ENCODE results near the gene ZNF792.
"Not testable (repeated sequence)": the region's sequence is repeated elsewhere in the genome, so short reads cannot be mapped to it uniquely, and the experiment has no call there.

ZNF792 gene

GRCh38 chr19:34963573-34964406, at the start of gene ZNF792:
Gene ZNF792 (minus strand): TSS chr19:34964229. CDS start chr19:34963662, 567 bp downstream.
- peak; percentile 3 for DNase-seq

- DNase-seq: no peak
Measured at GRCh38 chr19:35013041-35013819, 49.2 kb upstream of the ZNF792 start.

GRCh38 chr19:35011737-35012682, 48.0 kb upstream of the ZNF792 start:
- DNase-seq: no peak

DNA sequence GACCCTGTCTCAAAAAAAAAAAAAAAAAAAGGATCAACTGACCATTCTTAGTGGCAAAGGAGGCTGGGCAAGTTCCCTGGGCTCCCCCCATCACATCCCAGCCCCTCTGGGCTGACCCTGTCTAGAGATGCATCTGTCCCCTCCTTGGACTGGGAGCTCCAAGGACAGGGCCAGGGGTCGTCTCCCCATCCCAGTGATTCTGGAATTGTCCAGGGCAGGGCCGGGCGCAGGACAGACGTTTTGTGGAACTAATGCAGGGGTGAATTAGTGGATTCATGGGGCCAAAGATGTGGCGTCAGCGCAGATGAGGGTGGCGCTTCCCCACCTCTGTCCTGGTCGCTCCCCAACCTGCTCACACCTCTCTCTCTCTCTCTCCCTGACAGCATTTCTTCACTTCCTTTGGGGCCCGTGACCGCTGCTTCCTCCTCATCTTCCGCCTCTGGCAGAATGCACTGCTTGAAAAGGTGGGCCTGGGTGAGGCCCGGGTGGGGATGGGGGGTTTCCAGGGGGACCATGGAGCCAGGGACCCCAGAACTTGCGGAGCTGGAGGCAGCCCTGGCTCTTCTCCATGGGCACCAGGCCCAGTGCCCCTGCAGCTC, 47.2 kb upstream of the ZNF792 start:
- no peak for DNase-seq

DNA sequence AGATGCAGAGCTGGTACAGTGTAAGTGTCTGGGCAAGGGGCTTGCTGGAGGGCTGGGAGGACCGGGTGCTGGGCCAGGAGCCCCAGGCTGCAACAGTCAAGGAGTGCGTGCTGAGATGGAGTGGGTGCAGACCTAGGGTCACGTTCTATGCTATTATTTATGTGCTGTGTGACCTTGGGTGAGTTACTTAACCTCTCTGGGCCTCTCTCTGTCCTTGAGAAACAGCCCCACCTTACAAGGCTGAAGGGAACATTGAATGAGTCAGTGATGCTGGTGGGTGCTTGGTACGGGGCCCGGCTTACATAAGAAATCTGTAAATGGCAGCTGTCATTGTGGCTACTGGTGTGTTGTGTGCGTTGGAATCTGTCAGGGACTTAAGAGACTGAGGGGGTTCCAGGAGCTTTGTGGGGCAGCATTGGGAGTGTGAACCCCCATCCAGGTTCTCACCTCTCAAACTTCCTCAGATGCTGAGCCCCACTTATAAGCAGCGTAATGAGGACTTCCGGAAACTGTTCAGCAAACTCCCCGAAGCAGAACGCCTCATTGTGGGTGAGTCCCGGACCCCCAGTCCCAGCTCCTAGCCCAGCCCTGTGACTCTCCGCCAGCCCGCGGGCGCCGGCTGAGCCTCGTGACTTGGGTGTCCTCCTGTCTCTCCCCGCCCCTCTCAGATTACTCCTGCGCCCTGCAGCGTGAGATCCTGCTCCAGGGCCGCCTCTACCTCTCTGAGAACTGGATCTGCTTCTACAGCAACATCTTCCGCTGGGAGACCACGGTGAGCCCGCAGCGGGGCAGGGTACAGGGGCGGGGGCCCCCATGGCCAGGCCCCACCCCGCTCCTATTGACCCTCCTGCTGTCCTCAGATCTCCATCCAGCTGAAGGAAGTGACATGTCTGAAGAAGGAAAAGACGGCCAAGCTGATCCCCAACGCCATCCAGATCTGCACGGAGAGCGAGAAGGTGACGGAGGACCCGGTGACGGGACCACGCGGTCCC, 45.7 kb upstream of the ZNF792 start:
- no peak for DNase-seq

- DNase-seq: no peak
Measured at GRCh38 chr19:35008891-35009341, 44.9 kb upstream of the ZNF792 start.

- not testable (repeated sequence) for DNase-seq
Measured at GRCh38 chr19:35007427-35007826, 43.4 kb upstream of the ZNF792 start.

- DNase-seq: no peak
Measured at GRCh38 chr19:35006999-35007365, 43.0 kb upstream of the ZNF792 start.

DNA sequence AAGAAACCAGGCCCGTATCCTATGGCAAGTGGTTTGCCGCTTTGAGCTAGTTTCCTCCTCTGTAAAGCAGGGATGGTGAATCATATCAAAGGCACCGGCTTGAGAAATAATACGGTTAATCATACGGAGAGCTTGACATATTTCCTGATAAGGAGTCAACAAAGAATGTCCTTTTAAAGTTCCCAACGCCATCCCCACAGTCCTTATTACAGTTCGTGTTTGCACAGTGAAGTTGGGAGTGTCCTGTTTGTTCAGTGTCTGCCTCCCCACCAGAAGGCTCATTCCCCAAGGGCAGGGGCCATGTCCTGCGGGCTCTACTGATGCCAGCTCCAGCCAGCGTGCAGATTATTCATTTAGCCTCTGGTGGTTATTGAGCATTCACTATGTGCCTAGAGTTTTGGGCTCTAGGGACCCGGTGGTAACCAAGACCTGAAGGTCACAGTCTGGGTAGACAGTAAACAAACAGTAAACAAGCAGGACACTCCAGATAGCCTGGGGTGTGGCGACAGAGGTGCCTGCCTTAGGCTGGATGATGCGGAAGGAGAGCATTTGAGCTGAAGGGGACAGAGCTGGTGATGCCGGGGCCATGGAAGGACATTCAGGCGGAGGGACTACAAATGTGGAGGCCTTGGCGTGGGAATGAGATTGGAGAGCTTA, 42.4 kb upstream of the ZNF792 start:
- no peak for DNase-seq

DNA sequence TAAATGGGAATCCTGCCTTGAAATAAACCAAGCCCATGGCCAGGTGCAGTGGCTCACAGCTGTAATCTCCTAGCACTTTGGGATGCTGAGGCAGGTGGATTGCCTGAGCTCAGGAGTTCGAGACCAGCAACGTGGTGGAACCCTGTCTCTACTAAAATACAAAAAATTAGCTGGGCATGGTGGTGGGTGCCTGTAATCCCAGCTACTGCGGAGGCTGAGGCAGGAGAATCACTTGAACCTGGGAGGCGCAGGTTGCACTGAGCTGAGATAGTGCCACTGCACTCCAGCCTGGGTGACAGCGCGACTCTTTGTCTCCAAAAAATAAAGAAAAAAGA, 41.9 kb upstream of the ZNF792 start:
- DNase-seq: not testable (repeated sequence)

- no peak for DNase-seq
Measured at GRCh38 chr19:35005256-35005977, 41.4 kb upstream of the ZNF792 start.

DNA sequence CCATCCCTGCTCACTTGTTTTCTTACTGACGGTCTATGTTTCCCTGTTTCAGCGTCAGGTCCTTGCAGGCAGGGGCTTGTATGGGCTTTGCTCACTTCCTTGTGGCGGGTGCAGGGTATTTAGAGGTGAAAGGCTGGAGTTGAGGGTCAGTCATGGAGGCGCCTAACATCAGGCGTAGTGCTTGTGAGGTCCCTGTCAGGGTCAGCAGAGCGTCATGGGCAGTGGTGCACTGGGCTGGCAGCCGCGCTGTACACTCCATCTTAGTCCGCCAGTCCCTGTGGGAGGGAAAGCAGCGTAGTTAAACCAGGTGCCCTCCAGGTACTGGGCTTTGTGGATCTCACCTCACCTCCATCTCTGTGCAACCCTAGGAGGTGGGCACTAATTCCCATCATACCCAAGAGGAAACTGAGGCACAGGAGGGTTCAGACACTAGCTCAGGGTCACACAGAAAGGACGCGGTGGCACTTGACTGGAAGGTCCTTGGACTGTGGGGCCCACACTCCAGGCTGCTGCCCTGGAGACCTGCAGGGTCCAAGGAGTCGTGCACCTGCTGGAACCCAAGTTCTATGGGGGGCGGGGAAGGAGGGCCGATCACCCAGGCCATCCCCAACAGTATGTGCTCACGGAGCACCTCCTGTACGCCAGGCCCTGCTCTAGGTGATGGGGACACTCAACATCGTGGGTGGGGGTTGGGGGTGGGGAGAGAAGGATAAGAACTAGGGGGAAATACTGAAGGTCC, 40.7 kb upstream of the ZNF792 start:
- no peak for DNase-seq

- DNase-seq: no peak
Measured at GRCh38 chr19:35002037-35002535, 38.1 kb upstream of the ZNF792 start.

DNA sequence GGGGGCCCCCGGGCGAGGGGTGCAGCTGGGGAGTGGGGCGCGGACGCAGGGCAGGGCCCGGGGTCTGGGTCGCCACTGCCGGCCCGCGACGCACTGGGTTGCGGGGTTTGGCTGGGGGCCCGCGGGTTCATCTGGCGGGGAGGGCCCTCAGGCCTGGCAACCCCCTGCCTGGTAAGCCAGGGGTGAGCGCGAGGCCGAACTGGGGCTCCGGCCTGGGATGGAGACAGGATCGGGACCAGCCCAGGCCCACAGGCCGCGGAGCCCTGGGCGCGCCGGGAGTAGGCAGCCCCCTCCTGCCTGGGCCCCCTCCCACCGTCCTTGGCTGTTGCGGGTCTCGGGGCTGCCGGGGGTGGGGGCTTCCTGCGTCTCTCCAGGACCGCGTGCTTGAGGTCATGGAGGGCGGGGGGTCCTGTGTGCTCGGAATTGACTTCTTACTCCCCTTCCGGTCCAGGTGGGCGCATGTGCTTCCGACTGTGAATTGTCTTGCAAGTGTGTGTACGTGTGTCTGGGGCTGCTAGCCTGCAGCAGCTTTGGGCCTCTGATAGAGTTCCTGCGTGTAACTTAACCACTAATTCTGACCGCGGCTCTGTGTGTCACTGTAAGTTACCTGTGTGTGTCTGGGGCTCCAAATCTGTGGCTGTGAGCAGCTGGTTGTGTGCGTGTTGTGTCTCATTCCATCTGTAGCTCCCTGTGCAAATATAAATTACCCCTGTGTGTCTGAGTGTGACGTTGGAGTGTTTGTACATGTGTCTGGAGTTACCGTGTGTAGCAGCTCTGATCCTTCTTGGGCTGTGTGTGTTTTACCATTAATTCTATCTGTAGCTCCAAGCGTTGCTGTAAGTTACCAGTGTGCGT, 36.8 kb upstream of the ZNF792 start:
- DNase-seq: peak; percentile 72

DNA sequence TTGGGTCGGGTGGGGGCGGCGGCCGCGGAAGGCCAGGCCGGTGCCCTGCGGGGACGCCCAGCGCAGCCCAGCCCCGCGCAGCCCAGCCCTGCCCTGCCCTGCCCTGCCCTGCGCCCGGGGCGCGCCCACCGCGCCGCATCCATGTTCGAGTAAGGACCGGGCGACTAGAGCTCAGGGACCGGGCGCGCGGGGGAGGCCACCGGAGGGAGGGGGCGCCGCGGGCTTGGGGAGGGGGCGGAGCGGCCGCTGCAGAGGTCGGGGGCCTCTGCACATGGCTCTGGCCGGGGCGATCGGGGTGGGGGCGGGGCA, 36.3 kb upstream of the ZNF792 start:
- DNase-seq: peak; percentile 39

- DNase-seq: peak; percentile 61
Measured at GRCh38 chr19:34999498-35000337, 35.7 kb upstream of the ZNF792 start, which contains the start of gene GRAMD1A. Gene GRAMD1A (plus strand): TSS chr19:35000323. CDS start chr19:35000479, 156 bp downstream.
